Pancreas (tissue), 10 donors: ENCODE results near the gene TRMT11. TPM values are rescaled to one million over a fixed set of nuclear protein-coding genes. Genes with fewer than 3 reads are reported as not detected.
A peak's percentile ranks its signal among the peaks of the same experiment; 100 is the strongest.

Source experiments
- ATAC-seq, 4 donors: fragments of 200-7000 bp; cut with Tn5 transposase; one replicate each; pipeline versions ENCODE4 v1.8.0 to v1.9.1; 2020; ENCODE audit warnings: mild to moderate bottlenecking in 4 of 4, moderate library complexity in 4 of 4
- DNase-seq, 6 donors: peaks; one replicate each; pipeline ENCODE4 v3.0.0-alpha.2; 2020
- FAIRE-seq: peaks from 2 replicates; lab custom pipeline; 2012; peaks lifted over from hg19 to GRCh38; lab: Jason Lieb, UNC
- H3K27ac ChIP-seq, 4 donors: fragments of 200-600 bp; sonication (generic); 1 replicate in 3 of 4; 2 replicates in 1 of 4; pipeline versions ENCODE4 v1.5.0 to v1.8.0; 2020
- H3K27me3 ChIP-seq, 4 donors: fragments of 200-600 bp; one replicate each; pipeline ENCODE4 v1.8.0; 2021
- H3K36me3 ChIP-seq, 3 donors: fragments of 200-600 bp; sonication (generic) in 1 of 3; one replicate each; pipeline versions ENCODE4 v1.5.0 to v1.8.0; 2020 to 2021
- H3K4me1 ChIP-seq, 3 donors: fragments of 200-600 bp; one replicate each; pipeline ENCODE4 v1.8.0; 2021
- H3K4me3 ChIP-seq, 4 donors: fragments of 200-600 bp; sonication (generic) in 2 of 4; one replicate each; pipeline versions ENCODE4 v1.5.0 to v1.8.0; 2020 to 2021
- H3K9me3 ChIP-seq, 4 donors: fragments of 200-600 bp; one replicate each; pipeline ENCODE4 v1.8.0; 2021
- CTCF ChIP-seq, 4 donors: fragments of 200-600 bp; sonication (generic) in 3 of 4; IDR thresholded peaks; one replicate each; pipeline versions ENCODE4 v1.5.0 to v1.8.0; 2021; ENCODE audit warnings: antibody characterized with exemption in 4 of 4
- WGBS, 2 donors: extraction: QIAGEN DNeasy Blood & Tissue Kit; methylation state at CpG; one replicate each; pipeline ENCODE4 v1.1.7; 2013; 5-methylcytosine and 5-hydroxymethylcytosine counted together
- intact Hi-C, 3 donors: fragments of 100-400 bp; cut with DNase I; formaldehyde crosslinking; loops; one replicate each; pipeline versions ENCODE4 v1.11.1 to v1.14.2; 2022
- polyA plus RNA-seq, 2 donors: library from polyadenylated mRNA; stranded (reverse); fragments of 200-250 nt; gene quantifications; one replicate each; pipeline ENCODE4 v1.2.3, GENCODE V29; 2013
- total RNA-seq, 6 donors: library from RNA; stranded (reverse); fragmentation: NEBNext Ultra II Directional in 4 of 6; extraction: Animal tissue kit (Norgen Biotek cat#: 25700) in 4 of 6; gene quantifications; one replicate each; pipeline versions ENCODE4 v1.2.1 to v1.2.4, GENCODE V29; 2021 to 2023
- donor health status: healthy with polysubstance abuse.
- donor health status: DM: no; HTN: no; CAD: no; lungs with moderate emphysema.
- donor health status: DM: no; HTN: no; CAD: no.
- donor health status: control.
- donor health status: control.
- donor health status: Bipolar disorder and iron deficiency.
- donor health status: DM: yes; HTN: yes; CAD: no.
- donor health status: DM: no; HTN: no; CAD: no.
- donor health status: DM: no; HTN: no; CAD: no.
- donor health status: DM: yes; HTN: yes; CAD: no.

The TRMT11 gene
- total and polyA plus RNA-seq, 8 donors, result 6.1 to 11.6 (median 10.7) TPM

- TF ChIP-seq CTCF (IDR thresholded peaks at IDR 0.05), result no peak
- Histone ChIP-seq H3K4me3 (no peak overlapping the region), H3K4me1 (peaks cover 0 to 14% (median 6%) of the 10 kb centered on the region in 3 donors), H3K36me3 (no peaks in the 10 kb centered on the region), H3K27me3 (no peaks in the 10 kb centered on the region), H3K27ac (peak overlapping the region in 3 of 4 donors; percentile 4 to 75 (median 67)), H3K9me3 (no peaks in the 10 kb centered on the region)
- no peak for DNase-seq
- ATAC-seq, result peak in 3 of 4 donors; percentile 49 to 51 (median 50)
- intact Hi-C loops, result no loop called here
- no peak for FAIRE-seq
These were observed 55.2 kb downstream of the TRMT11 start for GRCh38 chr6:126041516-126041915.

GRCh38 chr6:126042001-126042419 lies 55.7 kb downstream of the TRMT11 start:
- Histone ChIP-seq H3K9me3 (no peaks in the 10 kb centered on the region), H3K4me3 (no peak overlapping the region), H3K4me1 (peaks cover 0 to 14% (median 6%) of the 10 kb centered on the region in 3 donors), H3K36me3 (no peaks in the 10 kb centered on the region), H3K27ac (peak overlapping the region in 3 of 4 donors; percentile 4 to 75 (median 67)), H3K27me3 (no peaks in the 10 kb centered on the region)
- 96 to 100% methylated on average over 1 of the region's 1 CpG for WGBS, 2 donors
- no peak for FAIRE-seq
- no peak for TF ChIP-seq CTCF (IDR thresholded peaks at IDR 0.05)
- no peak for DNase-seq
- intact Hi-C loops, result no loop called here
- peak in 1 of 4 donors; percentile 14 for ATAC-seq

- no peak for DNase-seq
- peaks cover 0 to 2% (median 0%) of the 10 kb centered on the region in 3 donors for H3K36me3 ChIP-seq
- intact Hi-C loops, result no loop called here
- no peak for ATAC-seq
- 95 to 97% methylated on average over 7 of the region's 7 CpGs for WGBS, 2 donors
- H3K27me3 ChIP-seq, result no peaks in the 10 kb centered on the region
- no peaks in the 10 kb centered on the region for H3K9me3 ChIP-seq
- H3K27ac ChIP-seq, result no peak overlapping the region
- TF ChIP-seq CTCF (IDR thresholded peaks at IDR 0.05), result no peak
- no peak for FAIRE-seq
- H3K4me1 ChIP-seq, result no peaks in the 10 kb centered on the region
- H3K4me3 ChIP-seq, result no peak overlapping the region
These were observed 61.3 kb downstream of the TRMT11 start for GRCh38 chr6:126047648-126048047.

GRCh38 chr6:126048635-126049034 lies 62.3 kb downstream of the TRMT11 start:
- no peak overlapping the region for H3K4me3 ChIP-seq
- FAIRE-seq, result no peak

More at GRCh38 chr6:126048635-126049034, 62.3 kb downstream of the TRMT11 start:
- ATAC-seq (no peak), DNase-seq (no peak)
- peaks cover 0 to 2% (median 0%) of the 10 kb centered on the region in 3 donors for H3K36me3 ChIP-seq
- no peaks in the 10 kb centered on the region for H3K4me1 ChIP-seq
- H3K9me3 ChIP-seq, result no peaks in the 10 kb centered on the region
- no peaks in the 10 kb centered on the region for H3K27me3 ChIP-seq
- H3K27ac ChIP-seq, result no peak overlapping the region
- 93 to 96% methylated on average over 4 of the region's 4 CpGs for WGBS, 2 donors
- TF ChIP-seq CTCF (IDR thresholded peaks at IDR 0.05), result no peak
- intact Hi-C loops, result no loop called here
